Body of pancreas (tissue), 4 donors: Measurements from ENCODE around the gene TMEM235.

ENCODE experiments used
- CTCF ChIP-seq, 7 experiments: fragments of 450-650 bp in 4 of 7; fragments of 200-600 bp in 3 of 7; sonication (generic) in 3 of 7; IDR thresholded peaks; one replicate each; pipeline ENCODE4 v1.5.1; 2016 to 2019; ENCODE audit warnings: antibody characterized with exemption in 7 of 7
- POLR2A ChIP-seq, 3 donors: fragments of 450-650 bp; IDR thresholded peaks; one replicate each; pipeline ENCODE4 v1.6.1; 2016; ENCODE audit warnings: antibody characterized with exemption in 3 of 3, mild to moderate bottlenecking in 2 of 3

- TF ChIP-seq CTCF (IDR thresholded peaks at IDR 0.05) (no peak), POLR2A (IDR thresholded peaks at IDR 0.05) (no peak)
Observed at GRCh38 chr17:78214706-78215061, 16.7 kb upstream of the TMEM235 start.
